A549 (cell line): Measurements from ENCODE around the gene DNAJB1. TPM values are rescaled to one million over a fixed set of nuclear protein-coding genes. Genes with fewer than 3 reads are reported as not detected.
A peak's percentile ranks its signal among the peaks of the same experiment; 100 is the strongest.

Experiments used
- ATAC-seq, 2 experiments: fragments of 200-7000 bp in 1 of 2; fragments of >200 bp in 1 of 2; cut with Nextera tagmentation in 1 of 2; cut with Tn5 transposase in 1 of 2; 3 replicates each; pipeline versions ENCODE4 v1.8.0 to v1.9.1; 2018 to 2020; ENCODE audit warnings: mild to moderate bottlenecking in 1 of 2, moderate library complexity in 1 of 2
- CTCF ChIA-PET: fragments of 300-600 bp; sonication (Branson Sonifier 250); formaldehyde crosslinking; extraction: SDS; loops from one replicate; lab custom pipeline; 2021; ENCODE audit warnings: antibody characterized with exemption, inconsistent platforms; lab: Yijun Ruan, JAX
- POLR2A ChIA-PET: fragments of 350-600 bp; formaldehyde crosslinking; extraction: SDS; loops from one replicate; lab custom pipeline; 2021; ENCODE audit warnings: antibody characterized with exemption, inconsistent platforms; lab: Yijun Ruan, JAX
- DNase-seq, 2 experiments: peaks; one replicate each; pipeline versions ENCODE4 v3.0.0 to v3.0.0-alpha.2; 2011 to 2016; ENCODE audit warnings: low read depth in 1 of 2, low spot score in 1 of 2
- FAIRE-seq: peaks from 2 replicates; lab custom pipeline; 2011; peaks lifted over from hg19 to GRCh38; lab: Jason Lieb, UNC
- H3K27ac ChIP-seq, 2 experiments: fragments of >200 bp; sonication (Bioruptor Twin); formaldehyde crosslinking; 3 replicates each; pipeline ENCODE4 v1.5.1; 2016 to 2017
- H3K4me1 ChIP-seq: fragments of >200 bp; sonication (Bioruptor Twin); formaldehyde crosslinking; 3 replicates; pipeline ENCODE4 v1.6.1; 2016
- H3K4me2 ChIP-seq: fragments of >200 bp; sonication (Bioruptor Twin); formaldehyde crosslinking; 3 replicates; pipeline ENCODE4 v1.6.1; 2016
- H3K4me3 ChIP-seq: fragments of >200 bp; sonication (Bioruptor Twin); formaldehyde crosslinking; 3 replicates; pipeline ENCODE4 v1.5.1; 2016
- H3K9me3 ChIP-seq: fragments of >200 bp; sonication (Bioruptor Twin); formaldehyde crosslinking; 3 replicates; pipeline ENCODE4 v1.6.1; 2016
- BHLHE40 ChIP-seq: IDR thresholded peaks from 2 replicates; pipeline ENCODE4 v1.6.1; 2012; ENCODE audit warnings: low read depth, low read length, inconsistent platforms
- CBX2 ChIP-seq: fragments of 200-600 bp; sonication (generic); IDR thresholded peaks from 2 replicates; pipeline ENCODE4 v1.6.1; 2016; ENCODE audit warnings: low read depth, mild to moderate bottlenecking, borderline replicate concordance
- CBX8 ChIP-seq: fragments of 200-600 bp; sonication (generic); IDR thresholded peaks from 2 replicates; pipeline ENCODE4 v1.6.1; 2016
- E2F6 ChIP-seq: IDR thresholded peaks from 2 replicates; pipeline ENCODE4 v1.6.1; 2012; ENCODE audit warnings: low read depth, borderline replicate concordance
- EHF ChIP-seq: fragments of 250-450 bp; sonication (Bioruptor Pico); IDR thresholded peaks from 2 replicates; pipeline ENCODE4 v1.5.0; 2020; ENCODE audit warnings: mild to moderate bottlenecking
- FOSL2 ChIP-seq, 2 experiments: fragments of 450-650 bp in 1 of 2; fragments of >200 bp in 1 of 2; sonication (Bioruptor Twin) in 1 of 2; formaldehyde crosslinking; IDR thresholded peaks; 2 replicates each; pipeline versions ENCODE4 v1.5.0 to v1.6.1; 2016 to 2020; ENCODE audit warnings: mild to moderate bottlenecking in 1 of 2, moderate library complexity in 1 of 2
- GATA3 ChIP-seq: IDR thresholded peaks from 2 replicates; pipeline ENCODE4 v1.6.1; 2012; ENCODE audit warnings: borderline replicate concordance
- HMGXB4 ChIP-seq: fragments of 250-450 bp; sonication (Bioruptor Pico); IDR thresholded peaks from 2 replicates; pipeline ENCODE4 v1.5.0; 2021; ENCODE audit warnings: mild to moderate bottlenecking, moderate library complexity, borderline replicate concordance
- JUN ChIP-seq, 2 experiments: fragments of >200 bp; sonication (Bioruptor Twin); formaldehyde crosslinking; IDR thresholded peaks; 2 replicates in 1 of 2; 3 replicates in 1 of 2; pipeline ENCODE4 v1.6.1; 2016 to 2017
- MAFK ChIP-seq: fragments of 450-650 bp; IDR thresholded peaks from 2 replicates; pipeline ENCODE4 v1.6.1; 2014; ENCODE audit not compliant: partially characterized antibody
- MAX ChIP-seq: IDR thresholded peaks from 2 replicates; pipeline ENCODE4 v1.6.1; 2012
- MYC ChIP-seq: IDR thresholded peaks from 2 replicates; pipeline ENCODE4 v1.6.1; 2012; ENCODE audit warnings: mild to moderate bottlenecking, inconsistent platforms, low read length, improper control_type of control experiment, borderline replicate concordance
- NFE2L2 ChIP-seq: fragments of 150-350 bp; conservative IDR thresholded peaks from 2 replicates; pipeline ENCODE4 v1.6.1; 2014; ENCODE audit warnings: low read length
- NPAS2 ChIP-seq: fragments of 250-450 bp; sonication (Bioruptor Pico); IDR thresholded peaks from 2 replicates; pipeline ENCODE4 v1.8.0; 2022; ENCODE audit warnings: mild to moderate bottlenecking, moderate library complexity, borderline replicate concordance
- PBX3 ChIP-seq: IDR thresholded peaks from 2 replicates; pipeline ENCODE4 v1.6.1; 2012
- POLR2A ChIP-seq: IDR thresholded peaks from 2 replicates; pipeline ENCODE4 v1.6.1; 2012; ENCODE audit warnings: mild to moderate bottlenecking, low read length
- POLR2AphosphoS2 ChIP-seq: conservative IDR thresholded peaks from 2 replicates; pipeline ENCODE4 v1.6.1; 2012; ENCODE audit warnings: low read length, improper control_type of control experiment, inconsistent platforms
- RARB ChIP-seq: fragments of 250-450 bp; sonication (Bioruptor Pico); IDR thresholded peaks from 2 replicates; pipeline ENCODE4 v1.8.0; 2021; ENCODE audit warnings: mild to moderate bottlenecking, moderate library complexity
- SMC3 ChIP-seq: fragments of >200 bp; sonication (Bioruptor Twin); formaldehyde crosslinking; IDR thresholded peaks from 3 replicates; pipeline ENCODE4 v1.6.1; 2018; ENCODE audit warnings: inconsistent platforms
- USF2 ChIP-seq: fragments of 450-650 bp; IDR thresholded peaks from 2 replicates; pipeline ENCODE4 v1.6.1; 2014; ENCODE audit warnings: antibody characterized with exemption
- ZNF302 ChIP-seq: fragments of 250-450 bp; sonication (Bioruptor Pico); IDR thresholded peaks from 2 replicates; pipeline ENCODE4 v1.9.0; 2021; ENCODE audit warnings: inconsistent platforms, mild to moderate bottlenecking, moderate library complexity
- WGBS: methylation state at CpG from one replicate; pipeline ENCODE4 v1.1.6; 2017; ENCODE audit errors: missing lambda C conversion rate; 5-methylcytosine and 5-hydroxymethylcytosine counted together
- polyA plus RNA-seq, 4 experiments: library from polyadenylated mRNA; depleted of rRNA in 3 of 4; stranded (reverse); fragments of >200 nt; fragmentation: RNase III in 1 of 4; extraction: RNeasy Plus Mini Kit Qiagen cat#74134 plus additional on column Dnase treatment in 1 of 4; gene quantifications; 2 replicates in 3 of 4; 3 replicates in 1 of 4; pipeline ENCODE4 v1.2.3, GENCODE V29; 2011 to 2017

Gene DNAJB1
- polyA plus RNA-seq, 2 of the 4 experiments (the other 2 are of a cell fraction): 124 to 128 TPM

GRCh38 chr19:14497228-14497921, 20.8 kb downstream of the DNAJB1 start:
- no peak overlapping the region for H3K4me3 ChIP-seq
- FAIRE-seq: no peak

GRCh38 chr19:14496834-14497227, 21.4 kb downstream of the DNAJB1 start:
- FAIRE-seq (no peak), ATAC-seq (peak; percentile 1 to 6; a peak in 2 of 6 replicates), DNase-seq (no peak)

More at GRCh38 chr19:14497228-14497921, 20.8 kb downstream of the DNAJB1 start:
- TF ChIP-seq POLR2A (peak; percentile 60), CBX8 (no peak)
- Histone ChIP-seq H3K27ac (peak overlapping the region; percentile 86 to 95), H3K9me3 (no peaks in the 10 kb centered on the region), H3K4me2 (peak overlapping the region; percentile 72), H3K4me1 (peaks cover 33% of the 10 kb centered on the region)
- DNase-seq: peak in 1 of 2 experiments; percentile 56
- 20% methylated on average over 4 of the region's 6 CpGs for WGBS
- ATAC-seq: peak; percentile 44 to 61
- ChIA-PET POLR2A (interaction anchor here (0.7 to 3.9 kb wide), 3 partner anchors 8 to 383 kb away, joined by 3 to 31 read pairs (median 10); partner anchors contain the start of gene DNAJB1), CTCF (interaction anchor here (0.6 to 3.7 kb wide), 4 partner anchors 8 to 136 kb away, joined by 3 to 21 read pairs (median 8); no protein-coding TSS in a partner anchor)

GRCh38 chr19:14496029-14496833, 22.0 kb downstream of the DNAJB1 start, which contains the start of gene GIPC1:
TSS of gene GIPC1 (minus strand) at chr19:14496127. CDS start at chr19:14482976, 13,151 bp downstream.
- CTCF ChIA-PET: interaction anchor here (0.6 to 3.7 kb wide), 6 partner anchors 9 to 349 kb away, joined by 3 to 21 read pairs (median 6); no protein-coding TSS in a partner anchor
- no peak for FAIRE-seq
- H3K4me3 ChIP-seq: peak within 1 kb of the TSS; percentile 68
- TF ChIP-seq ZNF302: no peak
- 0 out of 2 replicates have a peak, but pooled peaks have one; percentile 38 for TF ChIP-seq MYC
- no peak for TF ChIP-seq CBX2
- TF ChIP-seq NPAS2: no peak
- no peak for TF ChIP-seq EHF (CRISPR knock-in tag)
- TF ChIP-seq POLR2AphosphoS2: no peak
- TF ChIP-seq BHLHE40: peak; percentile 16; the same call in 1 of the 2 replicates
- peak; percentile 76 for TF ChIP-seq E2F6
- TF ChIP-seq GATA3: peak; percentile 49; the same call in 1 of the 2 replicates
- TF ChIP-seq HMGXB4 (CRISPR knock-in tag): no peak
- 0 out of 5 replicates have a peak, but pooled peaks have one; percentile 21 to 41 for TF ChIP-seq JUN (IDR thresholded peaks at IDR 0.05)
- TF ChIP-seq MAX: peak; percentile 92
- TF ChIP-seq MAFK: no peak
- peak; percentile 95 for TF ChIP-seq USF2
- TF ChIP-seq PBX3: peak; percentile 70; the same call in 1 of the 2 replicates
- TF ChIP-seq, all 56 proteins: peak for 8
- H3K4me1 ChIP-seq: peaks cover 28% of the 10 kb centered on the region
- peak within 1 kb of the TSS; percentile 93 for H3K4me2 ChIP-seq
- H3K27ac ChIP-seq: peak within 1 kb of the TSS; percentile 89 to 99
- 15% methylated on average over 33 of the region's 71 CpGs for WGBS
- no peaks in the 10 kb centered on the region for H3K9me3 ChIP-seq
- DNase-seq (peak; percentile 96 to 98), ATAC-seq (peak; percentile 93)
- POLR2A ChIA-PET: interaction anchor here (0.6 to 3.9 kb wide), 4 partner anchors 9 to 22 kb away, joined by 4 to 31 read pairs (median 7); partner anchors contain the start of gene DNAJB1

More at GRCh38 chr19:14496834-14497227, 21.4 kb downstream of the DNAJB1 start:
- Histone ChIP-seq H3K4me3 (peak overlapping the region; percentile 25; the same call in 2 of the 3 replicates), H3K9me3 (no peaks in the 10 kb centered on the region), H3K4me2 (peak overlapping the region; percentile 72), H3K27ac (peak overlapping the region; percentile 86 to 95), H3K4me1 (peaks cover 28% of the 10 kb centered on the region)
- TF ChIP-seq NFE2L2 (no peak), RARB (no peak), SMC3 (no peak), HMGXB4 (CRISPR knock-in tag) (no peak), FOSL2 (IDR thresholded peaks at IDR 0.05) (no peak), FOSL2 (CRISPR knock-in tag; IDR thresholded peaks at IDR 0.05) (no peak)
- 72% methylated on average over 6 of the region's 7 CpGs for WGBS
- ChIA-PET CTCF (interaction anchor here (0.6 to 3.7 kb wide), 4 partner anchors 9 to 135 kb away, joined by 3 to 21 read pairs (median 8); no protein-coding TSS in a partner anchor), POLR2A (interaction anchor here (0.6 to 3.9 kb wide), 5 partner anchors 8 to 21 kb away, joined by 4 to 31 read pairs (median 7); partner anchors contain the start of gene DNAJB1)
